SK-N-SH (cell line): ENCODE measurements around the gene FTO.

ENCODE experiments used
- ELF1 ChIP-seq: IDR thresholded peaks from 2 replicates; pipeline ENCODE4 v1.4.0; 2012
- GABPA ChIP-seq: IDR thresholded peaks from 2 replicates; pipeline ENCODE4 v1.4.0; 2012; ENCODE audit warnings: low read depth, mild to moderate bottlenecking
- JUND ChIP-seq: IDR thresholded peaks from 2 replicates; pipeline ENCODE4 v1.4.0; 2012
- POLR2AphosphoS5 ChIP-seq: IDR thresholded peaks from 2 replicates; pipeline ENCODE4 v1.6.1; 2012; ENCODE audit warnings: low read depth, low read length
- SIN3A ChIP-seq: IDR thresholded peaks from 2 replicates; pipeline ENCODE4 v1.6.1; 2012; ENCODE audit warnings: low read depth, mild to moderate bottlenecking, low read length, moderate library complexity, borderline replicate concordance
- USF2 ChIP-seq: fragments of 150-350 bp; IDR thresholded peaks from 2 replicates; pipeline ENCODE4 v1.6.1; 2017; ENCODE audit warnings: antibody characterized with exemption, low read length, low read depth, borderline replicate concordance
- YY1 ChIP-seq: IDR thresholded peaks from 2 replicates; pipeline ENCODE4 v1.4.0; 2012; ENCODE audit warnings: low read depth, mild to moderate bottlenecking
- TF ChIP-seq, protein P1 (sequence below): fragments of 200-600 bp; sonication (generic); IDR thresholded peaks from 2 replicates; pipeline ENCODE4 v1.6.1; 2017; ENCODE audit warnings: antibody characterized with exemption, mild to moderate bottlenecking, moderate library complexity

DNA sequence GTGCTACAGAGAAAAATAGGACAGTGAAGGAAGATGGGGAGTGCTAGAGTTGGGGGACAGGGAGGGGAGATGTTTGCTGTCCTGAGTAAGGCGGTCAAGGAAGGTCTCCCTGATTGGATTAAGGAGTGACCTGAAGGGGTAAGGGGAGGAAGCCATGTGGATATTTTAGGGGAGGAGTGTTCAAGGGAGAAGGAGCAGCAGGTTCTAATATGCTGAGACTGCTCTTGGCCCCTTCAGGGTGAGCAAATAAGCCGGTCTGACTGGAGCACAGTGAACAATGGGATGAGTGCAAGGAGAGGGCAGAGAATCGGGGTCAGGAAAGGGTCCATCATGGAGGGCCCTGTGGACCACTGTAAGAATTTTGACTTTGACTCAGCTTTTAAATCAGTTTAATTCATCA lies 393.8 kb downstream of the FTO start:
- TF ChIP-seq USF2 = no peak
- TF ChIP-seq POLR2AphosphoS5 = no peak
- no peak for TF ChIP-seq GABPA
- TF ChIP-seq, protein P1, sequence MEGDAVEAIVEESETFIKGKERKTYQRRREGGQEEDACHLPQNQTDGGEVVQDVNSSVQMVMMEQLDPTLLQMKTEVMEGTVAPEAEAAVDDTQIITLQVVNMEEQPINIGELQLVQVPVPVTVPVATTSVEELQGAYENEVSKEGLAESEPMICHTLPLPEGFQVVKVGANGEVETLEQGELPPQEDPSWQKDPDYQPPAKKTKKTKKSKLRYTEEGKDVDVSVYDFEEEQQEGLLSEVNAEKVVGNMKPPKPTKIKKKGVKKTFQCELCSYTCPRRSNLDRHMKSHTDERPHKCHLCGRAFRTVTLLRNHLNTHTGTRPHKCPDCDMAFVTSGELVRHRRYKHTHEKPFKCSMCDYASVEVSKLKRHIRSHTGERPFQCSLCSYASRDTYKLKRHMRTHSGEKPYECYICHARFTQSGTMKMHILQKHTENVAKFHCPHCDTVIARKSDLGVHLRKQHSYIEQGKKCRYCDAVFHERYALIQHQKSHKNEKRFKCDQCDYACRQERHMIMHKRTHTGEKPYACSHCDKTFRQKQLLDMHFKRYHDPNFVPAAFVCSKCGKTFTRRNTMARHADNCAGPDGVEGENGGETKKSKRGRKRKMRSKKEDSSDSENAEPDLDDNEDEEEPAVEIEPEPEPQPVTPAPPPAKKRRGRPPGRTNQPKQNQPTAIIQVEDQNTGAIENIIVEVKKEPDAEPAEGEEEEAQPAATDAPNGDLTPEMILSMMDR = no peak
- TF ChIP-seq ELF1 = no peak
- TF ChIP-seq JUND = no peak
- no peak for TF ChIP-seq YY1
- no peak for TF ChIP-seq SIN3A
